NCI-H524 treated with DMSO at 0.1 percent for 48 hours (cell line): ENCODE data around the gene FDX2.
"Not testable (repeated sequence)": the region's sequence is repeated elsewhere in the genome, so short reads cannot be mapped to it uniquely, and the experiment has no call there.

Experiments
- DNase-seq: peaks from one replicate; lab custom pipeline; 2025; lab: John Stamatoyannopoulos, UW

The FDX2 gene

DNA sequence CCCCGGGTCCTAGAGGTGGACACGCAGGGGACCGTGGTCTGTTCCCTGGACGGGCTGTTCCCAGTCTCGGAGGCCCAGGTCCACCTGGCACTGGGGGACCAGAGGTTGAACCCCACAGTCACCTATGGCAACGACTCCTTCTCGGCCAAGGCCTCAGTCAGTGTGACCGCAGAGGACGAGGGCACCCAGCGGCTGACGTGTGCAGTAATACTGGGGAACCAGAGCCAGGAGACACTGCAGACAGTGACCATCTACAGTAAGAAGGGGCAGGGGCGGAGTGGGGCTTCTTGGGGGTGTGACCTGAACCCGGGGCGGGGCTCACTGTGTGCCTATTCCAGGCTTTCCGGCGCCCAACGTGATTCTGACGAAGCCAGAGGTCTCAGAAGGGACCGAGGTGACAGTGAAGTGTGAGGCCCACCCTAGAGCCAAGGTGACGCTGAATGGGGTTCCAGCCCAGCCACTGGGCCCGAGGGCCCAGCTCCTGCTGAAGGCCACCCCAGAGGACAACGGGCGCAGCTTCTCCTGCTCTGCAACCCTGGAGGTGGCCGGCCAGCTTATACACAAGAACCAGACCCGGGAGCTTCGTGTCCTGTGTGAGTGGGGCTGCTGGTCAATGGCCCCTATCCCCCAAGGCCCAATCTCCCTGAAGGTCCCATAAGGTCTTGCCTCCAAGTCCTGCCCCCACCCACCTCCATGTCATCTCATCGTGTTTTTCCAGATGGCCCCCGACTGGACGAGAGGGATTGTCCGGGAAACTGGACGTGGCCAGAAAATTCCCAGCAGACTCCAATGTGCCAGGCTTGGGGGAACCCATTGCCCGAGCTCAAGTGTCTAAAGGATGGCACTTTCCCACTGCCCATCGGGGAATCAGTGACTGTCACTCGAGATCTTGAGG lies 31.5 kb downstream of the FDX2 start:
- no peak for DNase-seq

DNA sequence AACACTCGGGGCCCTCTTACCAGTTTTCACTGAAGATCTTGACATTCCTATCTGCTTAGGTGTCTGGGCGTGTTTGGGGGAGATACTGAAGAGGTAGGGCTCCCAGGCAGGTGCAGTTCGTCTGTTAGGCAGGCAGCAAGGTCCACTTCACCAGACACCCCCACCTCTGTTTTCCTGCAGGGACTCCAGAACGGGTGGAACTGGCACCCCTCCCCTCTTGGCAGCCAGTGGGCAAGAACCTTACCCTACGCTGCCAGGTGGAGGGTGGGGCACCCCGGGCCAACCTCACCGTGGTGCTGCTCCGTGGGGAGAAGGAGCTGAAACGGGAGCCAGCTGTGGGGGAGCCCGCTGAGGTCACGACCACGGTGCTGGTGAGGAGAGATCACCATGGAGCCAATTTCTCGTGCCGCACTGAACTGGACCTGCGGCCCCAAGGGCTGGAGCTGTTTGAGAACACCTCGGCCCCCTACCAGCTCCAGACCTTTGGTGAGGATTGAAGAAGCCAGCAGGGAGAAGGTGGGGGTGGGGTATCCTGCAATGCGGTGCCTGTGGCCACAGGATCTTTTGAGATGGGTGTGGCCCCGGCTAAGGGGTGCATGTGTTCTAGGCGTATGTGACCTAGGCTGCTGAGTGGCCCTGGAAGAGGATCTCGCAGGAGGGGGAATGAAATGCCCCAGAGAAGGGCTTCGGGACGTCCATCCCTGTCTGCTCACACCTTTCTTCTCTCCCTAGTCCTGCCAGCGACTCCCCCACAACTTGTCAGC lies 32.3 kb downstream of the FDX2 start:
- no peak for DNase-seq

DNA sequence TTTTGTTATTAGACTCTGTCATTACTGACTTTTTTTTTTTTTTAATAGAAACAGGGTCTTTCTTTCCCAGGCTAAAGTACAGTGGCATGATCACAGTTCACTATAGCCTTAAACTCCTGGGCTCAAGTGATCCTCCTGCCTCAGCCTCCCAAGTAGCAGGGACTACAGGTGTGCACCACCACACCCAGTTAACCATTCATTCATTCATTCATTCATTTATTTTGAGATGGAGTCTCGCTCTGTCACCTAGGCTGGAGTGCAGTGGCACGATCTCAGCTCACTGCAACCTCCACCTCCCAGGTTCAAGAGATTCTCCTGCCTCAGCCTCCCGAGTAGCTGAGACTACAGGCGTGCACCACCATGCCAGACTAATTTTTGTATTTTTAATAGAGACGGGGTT lies 33.8 kb downstream of the FDX2 start:
- not testable (repeated sequence) for DNase-seq

DNA sequence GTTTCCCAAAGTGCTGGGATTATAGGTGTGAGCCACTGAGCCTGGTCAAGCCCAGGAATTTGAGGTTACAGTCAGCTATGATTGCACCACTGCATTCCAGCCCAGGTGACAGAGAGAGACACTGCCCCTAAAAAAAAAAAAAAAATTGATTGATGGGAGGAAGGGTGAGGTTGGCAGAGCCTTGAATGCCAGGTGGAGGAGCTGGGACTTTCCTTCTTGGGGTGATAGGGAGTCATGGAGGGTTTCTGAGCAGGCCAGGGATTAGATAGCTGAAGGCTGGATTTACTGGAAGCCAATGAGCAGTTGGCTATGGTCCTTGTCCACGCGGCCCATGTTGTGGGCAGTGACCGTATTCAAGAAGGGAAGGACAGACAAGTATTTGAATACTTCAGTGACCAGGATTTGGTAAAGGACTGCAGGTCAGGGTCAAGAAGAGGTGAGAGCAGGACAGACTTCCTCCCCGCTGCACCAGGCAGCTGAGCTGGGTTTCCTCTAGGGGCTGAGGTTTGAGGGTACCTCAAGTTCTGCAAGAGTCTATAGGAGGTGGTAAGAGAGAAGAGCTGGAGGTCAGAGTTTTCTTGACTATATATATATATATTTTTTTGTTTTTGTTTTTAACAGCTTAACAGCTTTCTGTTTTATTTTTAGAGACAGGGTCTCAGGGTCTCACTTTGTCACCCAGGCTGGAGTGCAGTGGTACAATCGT lies 35.9 kb downstream of the FDX2 start:
- no peak for DNase-seq

DNA sequence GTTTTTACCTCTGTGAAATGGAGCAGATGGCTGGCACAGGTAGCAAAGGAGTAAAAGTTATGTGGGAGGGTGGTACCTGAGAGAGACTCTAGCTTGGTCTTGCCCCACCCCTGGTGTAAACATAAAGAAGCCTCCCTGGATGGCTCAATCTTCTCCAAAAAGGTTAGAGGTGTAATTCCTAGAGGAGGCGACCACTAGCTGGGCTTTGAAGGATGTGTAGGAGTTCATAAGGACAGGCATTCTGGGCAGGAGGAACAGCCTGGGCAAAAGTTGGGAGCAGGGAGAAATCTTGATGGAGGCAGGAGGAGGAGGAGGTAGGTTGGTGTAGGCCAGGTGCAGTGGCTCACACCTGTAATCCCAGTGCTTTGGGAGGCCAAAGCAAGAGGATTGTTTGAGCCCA lies 36.9 kb downstream of the FDX2 start:
- no peak for DNase-seq

DNA sequence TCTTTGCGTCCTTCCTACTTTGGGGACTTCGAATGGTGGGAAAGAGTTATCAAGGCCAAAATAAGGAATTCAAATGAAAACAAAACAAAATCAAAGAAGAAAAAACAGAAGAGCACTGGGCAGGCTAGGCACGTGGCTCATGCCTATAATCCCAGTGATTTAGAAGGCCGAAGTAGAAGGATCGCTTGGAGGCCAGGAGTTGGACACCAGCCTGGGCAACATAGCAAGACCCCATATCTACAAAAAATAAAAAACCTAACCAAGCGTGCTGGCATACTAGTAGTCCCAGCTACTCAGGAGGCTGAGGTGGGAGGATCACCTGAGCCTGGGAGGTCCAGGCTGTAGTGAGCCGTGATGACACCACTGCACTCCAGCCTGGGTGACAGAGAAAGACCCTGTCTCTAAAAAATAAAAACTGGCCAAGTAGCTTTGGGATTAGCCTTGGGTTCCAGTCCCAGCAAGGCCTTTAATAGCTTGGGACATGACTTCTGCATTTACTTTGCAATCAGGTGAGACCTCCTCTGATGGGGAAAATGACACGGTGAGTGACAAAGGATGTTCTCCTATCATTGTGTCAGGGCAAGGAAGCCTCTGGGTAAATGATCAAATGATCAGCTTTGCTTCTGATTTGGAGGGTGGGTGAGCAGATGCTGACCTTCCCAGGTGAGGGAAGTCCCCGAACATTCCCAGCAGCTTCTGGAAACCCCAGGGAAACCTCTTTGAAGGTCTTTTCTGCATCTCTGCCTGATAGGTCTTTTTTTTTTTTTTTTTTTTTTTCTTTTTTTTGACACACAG lies 37.8 kb downstream of the FDX2 start:
- no peak for DNase-seq

DNA sequence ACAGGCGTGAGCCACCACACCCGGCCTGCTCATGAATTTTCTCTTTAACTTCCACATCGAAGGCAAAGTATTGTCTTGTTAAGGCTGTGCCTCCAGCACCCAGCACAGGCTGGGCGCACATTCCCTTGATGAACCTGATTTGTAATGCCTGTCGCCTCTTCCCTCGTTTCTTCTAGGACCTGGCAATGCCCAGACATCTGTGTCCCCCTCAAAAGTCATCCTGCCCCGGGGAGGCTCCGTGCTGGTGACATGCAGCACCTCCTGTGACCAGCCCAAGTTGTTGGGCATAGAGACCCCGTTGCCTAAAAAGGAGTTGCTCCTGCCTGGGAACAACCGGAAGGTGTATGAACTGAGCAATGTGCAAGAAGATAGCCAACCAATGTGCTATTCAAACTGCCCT lies 41.2 kb downstream of the FDX2 start:
- DNase-seq = no peak

DNA sequence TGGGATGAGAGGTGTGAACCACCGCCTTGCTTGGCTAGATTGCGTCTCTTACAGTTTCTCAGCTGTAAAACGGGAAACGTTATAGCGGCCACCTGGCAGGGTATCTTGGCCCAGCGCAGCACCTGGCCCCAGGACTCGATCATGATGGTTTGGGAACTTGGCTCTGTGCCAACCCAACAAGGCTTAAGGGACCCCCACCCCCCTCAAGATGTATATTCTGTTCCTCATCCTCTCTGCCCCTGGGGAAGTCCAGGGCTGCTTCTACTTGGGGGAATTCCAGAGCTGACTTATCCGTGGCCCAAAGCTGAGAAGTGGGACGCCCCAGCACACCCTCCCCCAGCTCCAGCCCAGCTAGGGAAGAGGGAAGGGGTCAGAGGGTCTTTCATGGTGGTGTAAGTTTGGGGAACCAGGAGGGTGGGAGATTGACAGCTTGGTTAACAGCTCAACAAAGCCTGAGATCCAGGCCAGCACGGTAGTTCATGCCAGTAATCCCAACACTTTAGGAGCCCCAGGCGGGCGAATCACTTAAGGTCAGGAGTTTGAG lies 44.2 kb downstream of the FDX2 start:
- no peak for DNase-seq

DNA sequence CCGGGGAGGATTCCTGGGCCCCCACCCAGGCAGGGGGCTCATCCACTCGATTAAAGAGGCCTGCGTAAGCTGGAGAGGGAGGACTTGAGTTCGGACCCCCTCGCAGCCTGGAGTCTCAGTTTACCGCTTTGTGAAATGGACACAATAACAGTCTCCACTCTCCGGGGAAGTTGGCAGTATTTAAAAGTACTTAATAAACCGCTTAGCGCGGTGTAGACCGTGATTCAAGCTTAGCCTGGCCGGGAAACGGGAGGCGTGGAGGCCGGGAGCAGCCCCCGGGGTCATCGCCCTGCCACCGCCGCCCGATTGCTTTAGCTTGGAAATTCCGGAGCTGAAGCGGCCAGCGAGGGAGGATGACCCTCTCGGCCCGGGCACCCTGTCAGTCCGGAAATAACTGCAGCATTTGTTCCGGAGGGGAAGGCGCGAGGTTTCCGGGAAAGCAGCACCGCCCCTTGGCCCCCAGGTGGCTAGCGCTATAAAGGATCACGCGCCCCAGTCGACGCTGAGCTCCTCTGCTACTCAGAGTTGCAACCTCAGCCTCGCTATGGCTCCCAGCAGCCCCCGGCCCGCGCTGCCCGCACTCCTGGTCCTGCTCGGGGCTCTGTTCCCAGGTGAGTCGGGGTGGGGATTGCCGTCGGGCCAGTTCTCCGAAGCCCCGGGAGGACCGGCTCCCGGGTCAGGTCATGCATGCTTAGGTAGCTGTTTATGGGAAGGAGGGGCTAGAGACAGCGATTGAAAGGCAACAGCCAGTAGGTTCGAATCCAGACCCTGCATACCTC lies 45.0 kb downstream of the FDX2 start, which contains the start of gene ICAM1:
ICAM1 (plus strand) TSS at position 505 of the 779 bp plus-strand sequence; CDS start at position 545, 40 bp downstream.
- DNase-seq = no peak

DNA sequence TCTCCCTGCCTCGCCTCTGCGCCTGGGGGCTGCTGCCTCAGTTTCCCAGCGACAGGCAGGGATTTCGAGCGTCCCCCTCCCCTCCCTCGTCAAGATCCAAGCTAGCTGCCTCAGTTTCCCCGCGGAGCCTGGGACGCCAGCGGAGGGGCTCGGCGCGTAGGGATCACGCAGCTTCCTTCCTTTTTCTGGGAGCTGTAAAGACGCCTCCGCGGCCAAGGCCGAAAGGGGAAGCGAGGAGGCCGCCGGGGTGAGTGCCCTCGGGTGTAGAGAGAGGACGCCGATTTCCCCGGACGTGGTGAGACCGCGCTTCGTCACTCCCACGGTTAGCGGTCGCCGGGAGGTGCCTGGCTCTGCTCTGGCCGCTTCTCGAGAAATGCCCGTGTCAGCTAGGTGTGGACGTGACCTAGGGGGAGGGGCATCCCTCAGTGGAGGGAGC lies 45.6 kb downstream of the FDX2 start:
- no peak for DNase-seq

DNA sequence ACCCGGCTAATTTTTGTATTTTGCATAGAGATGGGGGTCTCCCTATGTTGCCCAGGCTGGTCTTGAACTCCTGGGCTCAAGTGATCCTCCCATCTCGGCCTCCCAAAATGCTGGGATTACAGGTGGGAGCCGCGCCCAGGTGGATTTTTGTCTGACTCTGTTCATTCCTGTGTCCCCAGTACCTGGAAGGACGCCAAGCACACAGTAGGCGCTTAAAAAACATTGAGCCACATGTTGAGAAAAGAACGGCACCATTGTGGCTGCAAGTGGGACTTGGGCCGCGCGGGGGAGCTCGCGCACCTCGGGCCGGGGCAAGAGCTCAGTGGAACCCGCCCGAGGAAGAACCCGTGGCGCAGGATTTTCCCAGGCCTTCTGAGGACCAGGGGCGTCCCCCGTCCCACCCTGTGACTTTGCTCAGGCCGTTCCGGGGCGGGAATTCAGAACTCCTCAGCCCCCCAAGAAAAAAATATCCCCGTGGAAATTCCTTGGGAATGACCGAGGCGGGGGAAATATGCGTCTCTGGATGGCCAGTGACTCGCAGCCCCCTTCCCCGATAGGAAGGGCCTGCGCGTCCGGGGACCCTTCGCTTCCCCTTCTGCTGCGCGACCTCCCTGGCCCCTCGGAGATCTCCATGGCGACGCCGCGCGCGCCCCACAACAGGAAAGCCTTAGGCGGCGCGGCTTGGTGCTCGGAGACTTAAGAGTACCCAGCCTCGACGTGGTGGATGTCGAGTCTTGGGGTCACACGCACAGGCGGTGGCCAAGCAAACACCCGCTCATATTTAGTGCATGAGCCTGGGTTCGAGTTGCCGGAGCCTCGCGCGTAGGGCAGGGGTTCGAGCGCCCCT lies 46.3 kb downstream of the FDX2 start:
- peak; percentile 21 for DNase-seq

DNA sequence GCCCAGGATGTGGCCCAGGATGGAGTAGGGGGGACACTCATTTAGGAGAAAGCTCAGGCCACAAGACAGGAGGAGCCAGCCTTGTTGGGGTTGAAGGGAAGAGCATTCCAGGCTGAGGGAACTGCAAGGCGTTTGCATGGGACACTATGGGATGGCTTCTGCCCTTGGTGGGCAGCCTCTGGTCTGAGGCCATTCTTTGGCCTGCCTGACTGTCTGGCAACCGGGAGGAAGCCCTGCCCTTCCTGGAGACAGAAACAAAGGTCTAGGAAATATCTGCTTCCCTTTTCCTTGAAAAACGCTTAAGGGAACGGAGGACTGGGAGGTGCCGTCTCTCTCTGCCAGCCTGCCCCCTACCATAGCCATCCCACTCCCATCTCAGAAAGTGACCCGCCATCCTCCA lies 47.7 kb downstream of the FDX2 start:
- DNase-seq = no peak

DNA sequence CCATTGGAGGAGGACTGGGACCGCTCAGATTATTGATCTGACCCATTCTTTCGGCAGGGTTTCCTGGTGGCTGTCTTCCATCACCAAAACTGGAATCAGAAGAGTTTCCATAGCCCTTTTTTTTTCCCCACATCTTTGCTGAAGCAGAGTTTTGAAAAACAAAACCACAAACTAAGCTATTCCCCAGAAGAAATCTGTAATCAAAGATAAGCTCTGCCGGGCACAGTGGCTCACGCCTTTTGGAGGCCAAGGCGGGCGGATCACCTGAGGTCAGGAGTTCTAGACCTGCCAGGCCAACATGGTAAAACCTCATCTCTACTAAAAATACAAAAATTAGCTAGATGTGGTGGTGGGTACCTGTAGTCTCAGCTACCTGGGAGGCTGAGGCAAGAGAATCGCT lies 49.1 kb downstream of the FDX2 start:
- DNase-seq = no peak

DNA sequence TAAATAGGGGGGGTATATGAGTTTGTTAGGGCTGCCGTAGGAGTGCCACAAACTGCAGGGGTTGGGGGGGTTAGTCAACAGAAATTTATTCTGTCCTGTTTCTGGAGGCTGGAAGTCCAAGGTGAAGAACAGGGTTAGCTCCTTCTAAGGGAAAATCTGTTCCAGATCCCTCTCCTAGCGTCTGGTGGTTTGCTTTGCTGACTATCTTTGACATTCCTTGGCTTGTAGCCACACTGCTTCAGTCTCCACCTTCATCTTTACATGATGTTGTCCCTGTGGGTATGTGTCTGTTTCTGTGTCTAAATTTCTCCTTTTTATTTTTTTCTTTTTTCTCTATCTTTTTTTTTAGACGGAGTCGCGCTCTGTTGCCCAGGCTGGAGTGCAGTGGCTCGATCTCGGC lies 53.0 kb downstream of the FDX2 start:
- DNase-seq = no peak

DNA sequence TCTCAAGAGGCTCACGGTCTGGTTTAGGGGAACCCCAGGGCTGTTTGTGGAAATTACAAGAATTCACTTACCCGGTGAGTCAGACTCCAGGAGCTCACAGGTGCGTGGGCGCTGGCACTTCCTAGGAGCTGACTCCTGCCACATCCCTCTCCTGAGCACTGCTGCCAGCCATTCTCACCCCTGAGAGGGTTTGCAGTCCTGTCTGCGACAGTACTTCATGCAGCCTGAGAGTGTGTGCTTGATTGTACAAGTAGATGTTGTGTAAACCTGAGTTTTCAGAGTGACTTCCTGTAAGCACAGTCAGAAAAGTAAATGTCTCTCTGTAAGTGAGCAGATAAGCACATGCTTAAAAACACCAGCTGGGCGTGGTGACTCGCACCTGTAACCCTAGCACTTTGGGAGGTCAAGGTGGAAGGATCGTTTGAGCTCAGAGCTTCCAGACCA lies 55.7 kb downstream of the FDX2 start:
- no peak for DNase-seq
